GM23338 (cell line): ENCODE results near the gene ECHDC3. TPM values are rescaled to one million over a fixed set of nuclear protein-coding genes. Genes with fewer than 3 reads are reported as not detected.

Experiments
- ATAC-seq: fragments of 200-7000 bp; cut with Tn5 transposase; 3 replicates; pipeline ENCODE4 v1.9.1; 2020
- DNase-seq: peaks from one replicate; pipeline ENCODE4 v3.0.0-alpha.2; 2015; ENCODE audit warnings: low spot score
- H2AFZ ChIP-seq: fragments of 200-600 bp; sonication (generic); 2 replicates; pipeline ENCODE4 v1.8.0; 2016; ENCODE audit warnings: antibody characterized with exemption, mild to moderate bottlenecking, moderate library complexity
- H3F3A ChIP-seq: fragments of 200-600 bp; sonication (generic); replicated peaks from 2 replicates; pipeline ENCODE4 v1.8.0; 2017; ENCODE audit warnings: antibody characterized with exemption, mixed run types, low read depth
- H3K27ac ChIP-seq: fragments of 200-600 bp; sonication (generic); 2 replicates; pipeline ENCODE4 v1.6.1; 2016; ENCODE audit warnings: low read depth
- H3K27me3 ChIP-seq: fragments of 200-600 bp; sonication (generic); 2 replicates; pipeline ENCODE4 v1.8.0; 2016; ENCODE audit warnings: mild to moderate bottlenecking, mixed run types, moderate library complexity; ENCODE audit not compliant: insufficient read depth
- H3K36me3 ChIP-seq: fragments of 200-600 bp; sonication (generic); 2 replicates; pipeline ENCODE4 v1.8.0; 2016; ENCODE audit warnings: mild to moderate bottlenecking; ENCODE audit not compliant: insufficient read depth
- H3K4me1 ChIP-seq: fragments of 200-600 bp; sonication (generic); 2 replicates; pipeline ENCODE4 v1.8.0; 2016; ENCODE audit warnings: mild to moderate bottlenecking, moderate library complexity; ENCODE audit not compliant: insufficient read depth
- H3K4me2 ChIP-seq: fragments of 200-600 bp; sonication (generic); 2 replicates; pipeline ENCODE4 v1.7.1; 2017; ENCODE audit warnings: mixed run types
- H3K4me3 ChIP-seq: fragments of 200-600 bp; sonication (generic); 2 replicates; pipeline ENCODE4 v1.6.1; 2016; ENCODE audit warnings: mixed run types
- H3K79me2 ChIP-seq: fragments of 200-600 bp; sonication (generic); replicated peaks from 2 replicates; pipeline ENCODE4 v1.8.0; 2017; ENCODE audit warnings: mild to moderate bottlenecking; ENCODE audit not compliant: insufficient read depth
- H3K9me2 ChIP-seq: fragments of 200-600 bp; sonication (generic); 2 replicates; pipeline ENCODE4 v1.8.0; 2017; ENCODE audit not compliant: insufficient read depth
- H4K20me1 ChIP-seq: fragments of 200-600 bp; sonication (generic); replicated peaks from 2 replicates; pipeline ENCODE4 v1.8.0; 2017; ENCODE audit warnings: mild to moderate bottlenecking; ENCODE audit not compliant: insufficient read depth
- H3K27ac Mint-ChIP-seq: 2 replicates; pipeline ENCODE4 v1.8.0; 2020; ENCODE audit warnings: inconsistent platforms, mild to moderate bottlenecking, moderate library complexity, mixed read lengths
- H3K27me3 Mint-ChIP-seq: 3 replicates; pipeline ENCODE4 v1.8.0; 2022; ENCODE audit warnings: low read depth, mild to moderate bottlenecking, moderate library complexity, mixed read lengths, inconsistent platforms; ENCODE audit not compliant: insufficient read depth, poor library complexity
- H3K36me3 Mint-ChIP-seq: 3 replicates; pipeline ENCODE4 v1.8.0; 2021; ENCODE audit warnings: low read depth, mild to moderate bottlenecking, inconsistent platforms, moderate library complexity, mixed read lengths
- H3K4me1 Mint-ChIP-seq: 3 replicates; pipeline ENCODE4 v1.8.0; 2020; ENCODE audit warnings: mild to moderate bottlenecking, inconsistent platforms, mixed read lengths
- H3K4me3 Mint-ChIP-seq: 3 replicates; pipeline ENCODE4 v1.8.0; 2021; ENCODE audit warnings: moderate library complexity, mild to moderate bottlenecking, inconsistent platforms, mixed read lengths
- H3K9me3 Mint-ChIP-seq: 3 replicates; pipeline ENCODE4 v1.8.0; 2020; ENCODE audit warnings: moderate library complexity, mild to moderate bottlenecking, inconsistent platforms, mixed read lengths
- ETS1 ChIP-seq: IDR thresholded peaks from 2 replicates; pipeline ENCODE4 v1.6.1; 2016; ENCODE audit warnings: antibody characterized with exemption
- STAT1 ChIP-seq: IDR thresholded peaks from one replicate; pipeline ENCODE4 v1.6.1; 2016; ENCODE audit warnings: antibody characterized with exemption; ENCODE audit not compliant: unreplicated experiment
- ZNF462 ChIP-seq: fragments of 250-450 bp; sonication (Bioruptor Pico); IDR thresholded peaks from 2 replicates; pipeline ENCODE4 v1.5.0; 2020; ENCODE audit warnings: mild to moderate bottlenecking, moderate library complexity
- polyA plus RNA-seq: library from polyadenylated mRNA; unstranded; fragments of >200 nt; fragmentation: Nextera tagmentation; extraction: Ambion mirVana; gene quantifications from 2 replicates; pipeline ENCODE4 v1.2.1, GENCODE V29; 2016
- total RNA-seq: library from RNA; depleted of rRNA; stranded (reverse); fragments of >200 nt; shearing (Covaris generic); gene quantifications from 2 replicates; pipeline ENCODE4 v1.2.3, GENCODE V29; 2014
- TF ChIP-seq, protein P1 (sequence below): IDR thresholded peaks from one replicate; pipeline ENCODE4 v1.6.1; 2018; ENCODE audit warnings: antibody characterized with exemption; ENCODE audit not compliant: unreplicated experiment

ECHDC3 gene
- total and polyA plus RNA-seq, 2 experiments from 2014 or later, result 16.3 to 50.1 TPM

DNA sequence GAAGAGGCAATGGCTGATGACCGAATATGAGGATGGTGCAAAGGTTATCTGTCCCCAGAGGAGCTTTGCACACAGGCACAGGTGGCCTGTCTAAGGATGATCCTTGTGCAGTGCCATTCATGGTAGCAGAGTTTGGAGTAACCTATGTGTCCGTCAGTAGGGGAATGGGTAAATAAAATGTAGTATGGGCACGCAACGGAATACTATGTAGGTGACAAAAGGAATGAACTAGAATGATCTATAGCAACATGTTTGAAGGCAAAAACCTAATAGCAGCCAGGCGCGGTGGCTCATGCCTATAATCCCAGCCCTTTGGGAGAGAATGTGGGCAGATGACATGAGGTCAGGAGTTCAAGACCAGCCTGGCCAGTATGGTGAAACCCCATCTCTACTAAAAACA lies 41.6 kb upstream of the ECHDC3 start:
- no peaks in the 10 kb centered on the region for H3K27me3 ChIP-seq
- H3K4me1 Mint-ChIP-seq, result no peaks in the 10 kb centered on the region
- no peak overlapping the region for H3K4me3 ChIP-seq
- no peak overlapping the region for H2AFZ ChIP-seq
- H3K4me1 ChIP-seq, result no peaks in the 10 kb centered on the region
- H3K36me3 Mint-ChIP-seq, result no peaks in the 10 kb centered on the region
- H3K79me2 ChIP-seq, result no peaks in the 10 kb centered on the region
- H3K9me2 ChIP-seq, result no peaks in the 10 kb centered on the region
- H4K20me1 ChIP-seq, result no peaks in the 10 kb centered on the region
- ATAC-seq (no peak), DNase-seq (no peak)
- TF ChIP-seq ETS1 (no peak), ZNF462 (CRISPR knock-in tag) (no peak), STAT1 (no peak)
- TF ChIP-seq, protein P1, sequence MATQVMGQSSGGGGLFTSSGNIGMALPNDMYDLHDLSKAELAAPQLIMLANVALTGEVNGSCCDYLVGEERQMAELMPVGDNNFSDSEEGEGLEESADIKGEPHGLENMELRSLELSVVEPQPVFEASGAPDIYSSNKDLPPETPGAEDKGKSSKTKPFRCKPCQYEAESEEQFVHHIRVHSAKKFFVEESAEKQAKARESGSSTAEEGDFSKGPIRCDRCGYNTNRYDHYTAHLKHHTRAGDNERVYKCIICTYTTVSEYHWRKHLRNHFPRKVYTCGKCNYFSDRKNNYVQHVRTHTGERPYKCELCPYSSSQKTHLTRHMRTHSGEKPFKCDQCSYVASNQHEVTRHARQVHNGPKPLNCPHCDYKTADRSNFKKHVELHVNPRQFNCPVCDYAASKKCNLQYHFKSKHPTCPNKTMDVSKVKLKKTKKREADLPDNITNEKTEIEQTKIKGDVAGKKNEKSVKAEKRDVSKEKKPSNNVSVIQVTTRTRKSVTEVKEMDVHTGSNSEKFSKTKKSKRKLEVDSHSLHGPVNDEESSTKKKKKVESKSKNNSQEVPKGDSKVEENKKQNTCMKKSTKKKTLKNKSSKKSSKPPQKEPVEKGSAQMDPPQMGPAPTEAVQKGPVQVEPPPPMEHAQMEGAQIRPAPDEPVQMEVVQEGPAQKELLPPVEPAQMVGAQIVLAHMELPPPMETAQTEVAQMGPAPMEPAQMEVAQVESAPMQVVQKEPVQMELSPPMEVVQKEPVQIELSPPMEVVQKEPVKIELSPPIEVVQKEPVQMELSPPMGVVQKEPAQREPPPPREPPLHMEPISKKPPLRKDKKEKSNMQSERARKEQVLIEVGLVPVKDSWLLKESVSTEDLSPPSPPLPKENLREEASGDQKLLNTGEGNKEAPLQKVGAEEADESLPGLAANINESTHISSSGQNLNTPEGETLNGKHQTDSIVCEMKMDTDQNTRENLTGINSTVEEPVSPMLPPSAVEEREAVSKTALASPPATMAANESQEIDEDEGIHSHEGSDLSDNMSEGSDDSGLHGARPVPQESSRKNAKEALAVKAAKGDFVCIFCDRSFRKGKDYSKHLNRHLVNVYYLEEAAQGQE, result no peak
- no peak overlapping the region for H3K27ac Mint-ChIP-seq
- no peak overlapping the region for H3K27ac ChIP-seq
- H3K9me3 Mint-ChIP-seq, result no peaks in the 10 kb centered on the region
- peaks cover 3% of the 10 kb centered on the region for H3K27me3 Mint-ChIP-seq
- H3K4me3 Mint-ChIP-seq, result no peak overlapping the region
- no peaks in the 10 kb centered on the region for H3K36me3 ChIP-seq
- H3F3A ChIP-seq, result no peaks in the 10 kb centered on the region
- no peak overlapping the region for H3K4me2 ChIP-seq
